Measurements from ENCODE around the gene CLSTN3.
A peak's percentile ranks its signal among the peaks of the same experiment; 100 is the strongest.

The CLSTN3 gene

DNA sequence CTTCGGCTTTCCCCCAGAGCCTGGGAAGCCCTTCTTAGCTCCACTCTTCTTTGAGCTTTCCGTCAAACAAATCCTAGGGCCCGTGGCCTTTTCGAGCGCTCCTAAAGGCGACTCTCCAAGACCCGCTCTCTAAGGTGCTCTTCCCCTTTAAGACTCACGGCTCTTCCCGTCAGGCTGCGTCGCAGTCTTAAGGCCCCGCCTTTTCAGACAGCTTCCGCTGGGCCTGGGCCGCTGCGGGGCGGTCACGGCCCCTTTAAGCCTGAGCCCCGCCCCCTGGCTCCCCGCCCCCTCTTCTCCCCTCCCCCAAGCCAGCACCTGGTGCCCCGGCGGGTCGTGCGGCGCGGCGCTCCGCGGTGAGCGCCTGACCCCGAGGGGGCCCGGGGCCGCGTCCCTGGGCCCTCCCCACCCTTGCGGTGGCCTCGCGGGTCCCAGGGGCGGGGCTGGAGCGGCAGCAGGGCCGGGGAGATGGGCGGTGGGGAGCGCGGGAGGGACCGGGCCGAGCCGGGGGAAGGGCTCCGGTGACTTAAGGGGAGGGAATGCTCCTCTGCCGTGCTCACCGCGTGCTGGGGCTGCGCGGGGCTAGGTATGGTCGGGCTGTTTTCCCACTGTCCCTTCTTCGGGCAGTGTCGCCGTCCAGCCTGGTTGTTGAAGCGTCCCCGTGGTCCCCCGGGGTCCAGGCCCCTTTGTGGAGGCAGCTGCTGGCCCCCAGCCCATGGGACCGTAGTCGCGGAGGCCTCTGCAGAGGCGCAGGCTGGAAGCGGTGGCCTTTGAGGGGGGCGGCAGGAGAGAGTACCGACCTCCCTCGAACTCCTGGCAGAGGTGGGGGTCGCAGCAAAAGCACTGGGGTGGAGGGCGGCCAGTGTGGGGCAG lies 59.5 kb downstream of the CLSTN3 start, which contains the start of gene PEX5:
PEX5 (plus strand) TSS at position 289 of the 870 bp plus-strand sequence. CDS start 692 bp downstream, outside the sequence.
- H3K4me2 ChIP-seq: peak within 1 kb of the TSS; percentile 85
- H3K36me3 ChIP-seq (ENCODE audit: insufficient read depth): no peaks in the 10 kb centered on the region
- 0 out of 2 replicates have a peak, but pooled peaks cover 4% of the 10 kb centered on the region for H3K79me2 ChIP-seq (ENCODE audit: insufficient read depth, low read depth)
- H3K4me3 ChIP-seq (IDR thresholded peaks at IDR 0.05; ENCODE audit: insufficient read depth, low read depth, low read length): no peak within 1 kb of the TSS
- H3K27me3 ChIP-seq (ENCODE audit: insufficient read depth, low read depth): no peaks in the 10 kb centered on the region
- peak within 1 kb of the TSS; percentile 18; the same call in 1 of the 2 replicates for H3K27ac ChIP-seq
- peaks cover 19% of the 10 kb centered on the region for H3K4me1 ChIP-seq (ENCODE audit: low read depth, poor library complexity, severe bottlenecking)
- H2AFZ ChIP-seq (ENCODE audit: low read depth): peak within 1 kb of the TSS; percentile 86
- no peaks in the 10 kb centered on the region for H4K20me1 ChIP-seq (ENCODE audit: insufficient read depth)
- peak within 1 kb of the TSS; percentile 79 for H3K9ac ChIP-seq
- TF ChIP-seq, protein P1, sequence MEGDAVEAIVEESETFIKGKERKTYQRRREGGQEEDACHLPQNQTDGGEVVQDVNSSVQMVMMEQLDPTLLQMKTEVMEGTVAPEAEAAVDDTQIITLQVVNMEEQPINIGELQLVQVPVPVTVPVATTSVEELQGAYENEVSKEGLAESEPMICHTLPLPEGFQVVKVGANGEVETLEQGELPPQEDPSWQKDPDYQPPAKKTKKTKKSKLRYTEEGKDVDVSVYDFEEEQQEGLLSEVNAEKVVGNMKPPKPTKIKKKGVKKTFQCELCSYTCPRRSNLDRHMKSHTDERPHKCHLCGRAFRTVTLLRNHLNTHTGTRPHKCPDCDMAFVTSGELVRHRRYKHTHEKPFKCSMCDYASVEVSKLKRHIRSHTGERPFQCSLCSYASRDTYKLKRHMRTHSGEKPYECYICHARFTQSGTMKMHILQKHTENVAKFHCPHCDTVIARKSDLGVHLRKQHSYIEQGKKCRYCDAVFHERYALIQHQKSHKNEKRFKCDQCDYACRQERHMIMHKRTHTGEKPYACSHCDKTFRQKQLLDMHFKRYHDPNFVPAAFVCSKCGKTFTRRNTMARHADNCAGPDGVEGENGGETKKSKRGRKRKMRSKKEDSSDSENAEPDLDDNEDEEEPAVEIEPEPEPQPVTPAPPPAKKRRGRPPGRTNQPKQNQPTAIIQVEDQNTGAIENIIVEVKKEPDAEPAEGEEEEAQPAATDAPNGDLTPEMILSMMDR (conservative IDR thresholded peaks at IDR 0.05; ENCODE audit: low read depth, low read length): no peak

DNA sequence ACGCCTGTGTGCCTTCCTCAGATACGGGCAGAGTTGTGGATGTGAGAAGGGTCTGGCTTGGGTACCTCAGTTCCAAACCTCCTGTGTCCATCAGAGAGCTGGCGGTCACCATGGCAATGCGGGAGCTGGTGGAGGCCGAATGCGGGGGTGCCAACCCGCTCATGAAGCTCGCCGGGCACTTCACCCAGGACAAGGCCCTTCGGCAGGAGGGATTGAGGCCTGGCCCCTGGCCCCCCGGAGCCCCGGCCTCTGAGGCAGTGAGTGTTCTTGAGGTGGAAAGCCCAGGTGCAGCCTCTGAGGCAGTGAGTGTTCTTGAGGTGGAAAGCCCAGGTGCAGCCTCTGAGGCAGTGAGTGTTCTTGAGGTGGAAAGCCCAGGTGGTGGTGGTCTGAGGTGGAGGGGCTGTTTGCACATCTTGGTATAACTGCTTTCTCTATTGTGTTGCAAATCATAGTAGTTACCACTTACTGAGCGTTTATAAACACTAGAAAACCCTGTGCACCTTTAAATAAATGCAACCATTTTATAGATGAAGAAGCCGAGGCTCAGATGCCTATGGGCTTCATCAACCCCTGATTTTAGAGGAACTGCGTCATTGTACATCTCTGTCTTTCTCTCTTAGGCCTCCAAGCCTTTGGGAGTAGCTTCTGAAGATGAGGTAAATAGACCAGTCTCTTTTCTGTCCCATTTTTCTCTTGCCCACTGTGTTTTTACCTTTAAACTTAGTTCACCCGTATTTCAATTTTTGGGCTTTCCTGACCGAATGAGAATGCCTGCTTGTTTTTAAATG lies 60.3 kb downstream of the CLSTN3 start:
- peak overlapping the region; percentile 85 for H3K4me2 ChIP-seq
- H3K27me3 ChIP-seq (ENCODE audit: insufficient read depth, low read depth): no peaks in the 10 kb centered on the region
- H4K20me1 ChIP-seq (ENCODE audit: insufficient read depth): no peaks in the 10 kb centered on the region
- 0 out of 2 replicates have a peak, but pooled peaks cover 4% of the 10 kb centered on the region for H3K79me2 ChIP-seq (ENCODE audit: insufficient read depth, low read depth)
- 0 out of 2 replicates have a peak overlapping the region, but pooled peaks have one; percentile 18 for H3K27ac ChIP-seq
- no peaks in the 10 kb centered on the region for H3K36me3 ChIP-seq (ENCODE audit: insufficient read depth)
- peaks cover 19% of the 10 kb centered on the region for H3K4me1 ChIP-seq (ENCODE audit: low read depth, poor library complexity, severe bottlenecking)
- H3K4me3 ChIP-seq (IDR thresholded peaks at IDR 0.05; ENCODE audit: insufficient read depth, low read depth, low read length): no peak overlapping the region
- TF ChIP-seq, protein P1 (conservative IDR thresholded peaks at IDR 0.05; ENCODE audit: low read depth, low read length): no peak
- H2AFZ ChIP-seq (ENCODE audit: low read depth): peak overlapping the region; percentile 64
- peak overlapping the region; percentile 79 for H3K9ac ChIP-seq

DNA sequence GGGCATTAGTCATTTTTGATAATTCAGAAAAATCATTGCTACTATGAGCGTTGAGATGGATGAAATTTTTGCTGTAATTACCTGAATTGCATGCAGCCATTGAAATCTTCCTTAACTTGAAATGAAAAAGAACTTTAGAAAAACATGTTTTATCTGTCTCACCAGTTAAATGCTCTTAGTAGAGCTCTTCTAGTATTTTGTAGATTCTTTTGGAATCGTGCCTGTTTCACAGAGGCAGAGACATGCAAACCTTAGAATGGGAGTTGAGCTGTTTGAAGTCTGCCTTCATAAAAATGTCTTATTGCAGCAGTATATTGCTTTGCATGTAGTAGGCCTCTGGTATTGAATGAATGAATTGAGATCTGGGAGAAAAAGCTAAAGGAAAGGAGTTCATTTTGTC lies 63.5 kb downstream of the CLSTN3 start:
- H3K9ac ChIP-seq: no peak overlapping the region
- no peaks in the 10 kb centered on the region for H3K36me3 ChIP-seq (ENCODE audit: insufficient read depth)
- TF ChIP-seq, protein P1 (conservative IDR thresholded peaks at IDR 0.05; ENCODE audit: low read depth, low read length): no peak
- H3K79me2 ChIP-seq (ENCODE audit: insufficient read depth, low read depth): 0 out of 2 replicates have a peak, but pooled peaks cover 4% of the 10 kb centered on the region
- no peaks in the 10 kb centered on the region for H4K20me1 ChIP-seq (ENCODE audit: insufficient read depth)
- H3K4me2 ChIP-seq: no peak overlapping the region
- no peak overlapping the region for H2AFZ ChIP-seq (ENCODE audit: low read depth)
- H3K27ac ChIP-seq: no peak overlapping the region
- H3K4me3 ChIP-seq (IDR thresholded peaks at IDR 0.05; ENCODE audit: insufficient read depth, low read depth, low read length): no peak overlapping the region
- peaks cover 12% of the 10 kb centered on the region for H3K4me1 ChIP-seq (ENCODE audit: low read depth, poor library complexity, severe bottlenecking)
- no peaks in the 10 kb centered on the region for H3K27me3 ChIP-seq (ENCODE audit: insufficient read depth, low read depth)

DNA sequence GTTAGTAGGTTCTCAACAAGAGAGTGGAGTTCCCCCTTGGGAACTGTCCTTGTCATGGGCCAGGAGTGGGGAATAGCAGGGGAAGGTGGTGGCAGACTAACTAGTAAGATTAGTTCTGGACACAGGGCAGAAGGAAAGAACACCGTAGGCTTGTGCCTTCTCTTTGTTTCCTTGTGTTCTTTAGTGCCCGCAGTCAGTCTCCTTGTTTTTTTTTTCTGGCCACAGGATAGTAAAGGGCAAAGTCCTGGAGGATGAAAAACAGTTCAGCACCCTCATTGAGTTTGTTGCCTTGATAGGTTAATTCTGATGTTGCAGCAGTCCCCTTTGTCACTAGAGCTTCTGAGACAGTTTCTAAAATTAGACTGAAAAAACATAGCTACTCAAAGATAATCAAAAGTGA lies 67.7 kb downstream of the CLSTN3 start:
- Histone ChIP-seq H3K36me3 (ENCODE audit: insufficient read depth) (no peaks in the 10 kb centered on the region), H3K4me2 (no peak overlapping the region), H3K79me2 (ENCODE audit: insufficient read depth, low read depth) (no peaks in the 10 kb centered on the region), H3K27ac (no peak overlapping the region), H2AFZ (ENCODE audit: low read depth) (no peak overlapping the region), H3K9ac (no peak overlapping the region), H3K27me3 (ENCODE audit: insufficient read depth, low read depth) (no peaks in the 10 kb centered on the region), H4K20me1 (ENCODE audit: insufficient read depth) (no peaks in the 10 kb centered on the region), H3K4me1 (ENCODE audit: low read depth, poor library complexity, severe bottlenecking) (no peaks in the 10 kb centered on the region), H3K4me3 (IDR thresholded peaks at IDR 0.05; ENCODE audit: insufficient read depth, low read depth, low read length) (no peak overlapping the region)
- TF ChIP-seq, protein P1 (conservative IDR thresholded peaks at IDR 0.05; ENCODE audit: low read depth, low read length): no peak

All from KMS-11 (cell line).